ENCODE data around the gene EPS8L3. TPM values are rescaled to one million over a fixed set of nuclear protein-coding genes. Genes with fewer than 3 reads are reported as not detected.

EPS8L3 gene
- total RNA-seq, 1 experiment from 2014 or later = 0.96 TPM

DNA sequence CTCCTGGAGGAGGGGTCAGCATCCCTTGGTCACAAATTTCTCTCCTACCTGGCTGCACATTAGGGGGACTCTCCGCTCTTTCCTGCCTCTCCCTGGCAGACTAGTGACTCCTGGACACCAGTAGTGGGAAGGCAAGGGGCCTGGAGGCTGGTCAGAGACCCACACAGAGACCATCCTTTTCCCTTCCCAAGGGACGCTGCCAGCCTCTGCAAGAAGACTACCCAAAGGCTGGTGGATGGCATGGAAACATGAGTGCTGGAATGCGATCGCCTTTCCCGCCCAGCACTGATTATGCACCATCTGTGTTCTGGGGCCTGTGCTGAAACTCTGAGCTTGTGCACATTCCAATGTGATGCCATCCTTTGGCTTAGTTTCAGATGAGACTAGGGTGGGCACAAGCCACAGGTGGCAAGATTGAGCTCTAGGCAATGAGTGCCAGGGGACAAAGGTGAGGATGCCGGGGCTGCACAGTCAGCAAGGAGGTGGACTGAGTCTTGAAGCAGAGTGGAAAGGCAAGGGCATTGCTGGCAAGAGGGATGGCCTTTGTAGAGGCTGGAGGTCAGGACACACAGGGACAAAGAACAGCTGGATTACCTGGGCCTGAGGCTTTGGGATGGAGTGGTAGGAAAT lies 12.6 kb upstream of the EPS8L3 start:
- intact Hi-C loops (cut with micrococcal nuclease) = no loop called here
- POLR2A ChIA-PET = interaction anchor here (1.4 kb wide), 1 partner anchor 208 kb away, joined by 18 read pairs; the partner anchor contains the start of gene AHCYL1
- no peak overlapping the region for H3K4me2 ChIP-seq (ENCODE audit: low read length)
- no peak overlapping the region for H2AFZ ChIP-seq (ENCODE audit: low read depth, low read length, poor library complexity, severe bottlenecking)
- TF ChIP-seq TCF7L2 (IDR thresholded peaks at IDR 0.05; ENCODE audit: borderline replicate concordance, extremely low read depth, insufficient read depth, insufficient read length) (no peak), CEBPB (IDR thresholded peaks at IDR 0.05; ENCODE audit: low read depth) (no peak), MAX (IDR thresholded peaks at IDR 0.05) (no peak), CBX3 (IDR thresholded peaks at IDR 0.05; ENCODE audit: low read depth) (no peak), ELF1 (IDR thresholded peaks at IDR 0.05; ENCODE audit: borderline replicate concordance, low read depth) (no peak), FOSL1 (IDR thresholded peaks at IDR 0.05; ENCODE audit: low read depth) (no peak), EZH2phosphoT487 (IDR thresholded peaks at IDR 0.05; ENCODE audit: borderline replicate concordance) (no peak), ZNF274 (IDR thresholded peaks at IDR 0.05; ENCODE audit: low read depth, low read length) (no peak), EGR1 (IDR thresholded peaks at IDR 0.05; ENCODE audit: low read depth) (no peak), YY1 (IDR thresholded peaks at IDR 0.05; ENCODE audit: extremely low read depth, insufficient replicate concordance, low read depth, low read length) (no peak), JUND (IDR thresholded peaks at IDR 0.05) (no peak), SP1 (IDR thresholded peaks at IDR 0.05; ENCODE audit: low read depth) (no peak), POLR2AphosphoS5 (IDR thresholded peaks at IDR 0.05; ENCODE audit: low read depth, low read length) (no peak), EZH2 (IDR thresholded peaks at IDR 0.05) (no peak), SIN3A (IDR thresholded peaks at IDR 0.05; ENCODE audit: low read depth) (no peak)
- TF ChIP-seq, protein P1, sequence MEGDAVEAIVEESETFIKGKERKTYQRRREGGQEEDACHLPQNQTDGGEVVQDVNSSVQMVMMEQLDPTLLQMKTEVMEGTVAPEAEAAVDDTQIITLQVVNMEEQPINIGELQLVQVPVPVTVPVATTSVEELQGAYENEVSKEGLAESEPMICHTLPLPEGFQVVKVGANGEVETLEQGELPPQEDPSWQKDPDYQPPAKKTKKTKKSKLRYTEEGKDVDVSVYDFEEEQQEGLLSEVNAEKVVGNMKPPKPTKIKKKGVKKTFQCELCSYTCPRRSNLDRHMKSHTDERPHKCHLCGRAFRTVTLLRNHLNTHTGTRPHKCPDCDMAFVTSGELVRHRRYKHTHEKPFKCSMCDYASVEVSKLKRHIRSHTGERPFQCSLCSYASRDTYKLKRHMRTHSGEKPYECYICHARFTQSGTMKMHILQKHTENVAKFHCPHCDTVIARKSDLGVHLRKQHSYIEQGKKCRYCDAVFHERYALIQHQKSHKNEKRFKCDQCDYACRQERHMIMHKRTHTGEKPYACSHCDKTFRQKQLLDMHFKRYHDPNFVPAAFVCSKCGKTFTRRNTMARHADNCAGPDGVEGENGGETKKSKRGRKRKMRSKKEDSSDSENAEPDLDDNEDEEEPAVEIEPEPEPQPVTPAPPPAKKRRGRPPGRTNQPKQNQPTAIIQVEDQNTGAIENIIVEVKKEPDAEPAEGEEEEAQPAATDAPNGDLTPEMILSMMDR (IDR thresholded peaks at IDR 0.05 in 2 of 3, conservative IDR thresholded peaks at IDR 0.05 in 1 of 3; ENCODE audit: borderline replicate concordance in 1 of 3, insufficient read depth in 1 of 3, low read depth in 2 of 3, low read length in 2 of 3) = no peak
- TF ChIP-seq, protein P2, sequence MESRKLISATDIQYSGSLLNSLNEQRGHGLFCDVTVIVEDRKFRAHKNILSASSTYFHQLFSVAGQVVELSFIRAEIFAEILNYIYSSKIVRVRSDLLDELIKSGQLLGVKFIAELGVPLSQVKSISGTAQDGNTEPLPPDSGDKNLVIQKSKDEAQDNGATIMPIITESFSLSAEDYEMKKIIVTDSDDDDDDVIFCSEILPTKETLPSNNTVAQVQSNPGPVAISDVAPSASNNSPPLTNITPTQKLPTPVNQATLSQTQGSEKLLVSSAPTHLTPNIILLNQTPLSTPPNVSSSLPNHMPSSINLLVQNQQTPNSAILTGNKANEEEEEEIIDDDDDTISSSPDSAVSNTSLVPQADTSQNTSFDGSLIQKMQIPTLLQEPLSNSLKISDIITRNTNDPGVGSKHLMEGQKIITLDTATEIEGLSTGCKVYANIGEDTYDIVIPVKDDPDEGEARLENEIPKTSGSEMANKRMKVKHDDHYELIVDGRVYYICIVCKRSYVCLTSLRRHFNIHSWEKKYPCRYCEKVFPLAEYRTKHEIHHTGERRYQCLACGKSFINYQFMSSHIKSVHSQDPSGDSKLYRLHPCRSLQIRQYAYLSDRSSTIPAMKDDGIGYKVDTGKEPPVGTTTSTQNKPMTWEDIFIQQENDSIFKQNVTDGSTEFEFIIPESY (IDR thresholded peaks at IDR 0.05; ENCODE audit: extremely low read depth, insufficient replicate concordance, low read length) = no peak
- H3K9ac ChIP-seq (ENCODE audit: low read length) = no peak overlapping the region
- H4K20me1 ChIP-seq (ENCODE audit: insufficient read depth) = no peaks in the 10 kb centered on the region
- H3K27me3 ChIP-seq (ENCODE audit: insufficient read depth, low read length) = no peaks in the 10 kb centered on the region
- peaks cover 0 to 13% of the 10 kb centered on the region in 2 experiments; a peak in 2 of 4 replicates for H3K4me1 ChIP-seq (ENCODE audit: control insufficient read depth in 1 of 2, insufficient read depth in 2 of 2, low read length in 2 of 2)
- no peak for DNase-seq (ENCODE audit: low read depth, low spot score)
- RAD21 ChIA-PET (ENCODE audit: low non-redundant PET in 1 of 2, low total read pairs in 2 of 2, uncharacterized antibody in 2 of 2, unreplicated experiment in 2 of 2) = interaction anchor here (0.7 to 7.9 kb wide), 5 partner anchors 12 to 208 kb away, joined by 3 to 56 read pairs (median 5); partner anchors contain the start of gene AHCYL1 (in 2 of the 2)
- no peak overlapping the region for H3K27ac ChIP-seq (ENCODE audit: low read depth, low read length)
- no peaks in the 10 kb centered on the region for H3K36me3 ChIP-seq (ENCODE audit: control insufficient read depth in 1 of 2, insufficient read depth in 2 of 2, low read length in 2 of 2)
- peak; percentile 3; the same call in 1 of the 2 replicates for ATAC-seq
- no TSS peak for BruUV-seq (replicated peaks)
- H3K79me2 ChIP-seq (ENCODE audit: insufficient read depth, low read length) = no peaks in the 10 kb centered on the region
- no peaks in the 10 kb centered on the region for H3K9me2 ChIP-seq (ENCODE audit: insufficient read depth)
- no peak overlapping the region for H3K4me3 ChIP-seq (replicated peaks in 1 of 2; ENCODE audit: low read depth in 1 of 2, low read length in 2 of 2)
- H3K9me3 ChIP-seq (ENCODE audit: control insufficient read depth in 1 of 2, insufficient read depth in 1 of 2, low read depth in 1 of 2, low read length in 2 of 2) = peaks cover 0 to 5% of the 10 kb centered on the region in 2 experiments; a peak in 1 of 4 replicates
- CTCF ChIA-PET = interaction anchor here (1.0 to 19.5 kb wide), 12 partner anchors 10 to 684 kb away, joined by 3 to 396 read pairs (median 4); partner anchors contain the start of gene AHCYL1

Data from HCT116 (cell line).